Endometrium (tissue), 2 donors: ENCODE results near the gene CLEC18A.
"Not testable (repeated sequence)": the region's sequence is repeated elsewhere in the genome, so short reads cannot be mapped to it uniquely, and the experiment has no call there.

ENCODE experiments used
- FAIRE-seq: peaks from 2 replicates; lab custom pipeline; 2012; peaks lifted over from hg19 to GRCh38; lab: Jason Lieb, UNC
- donor health status: control.
- donor health status: control.

CLEC18A gene

DNA sequence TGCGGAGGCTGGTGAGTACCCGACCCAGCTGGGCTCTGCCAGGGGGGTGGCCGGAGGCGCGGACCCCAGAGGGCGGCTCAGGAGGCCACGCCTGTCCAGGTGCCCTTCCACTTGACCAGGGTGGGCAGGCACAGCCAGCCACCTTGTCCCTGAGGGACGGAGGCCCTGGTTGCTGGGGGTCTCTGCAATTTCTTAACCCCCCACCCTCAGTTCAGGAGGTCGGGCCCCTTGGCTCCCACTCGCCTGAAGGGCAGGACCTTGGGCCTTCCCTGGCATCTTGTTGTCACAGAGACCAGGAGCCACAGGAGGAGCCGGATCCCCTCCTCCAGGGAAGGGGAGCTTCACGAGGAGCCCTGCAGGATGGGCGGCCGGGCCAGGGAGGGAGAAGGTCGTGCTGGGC is 982 bp downstream of the CLEC18A start:
- not testable (repeated sequence) for FAIRE-seq

DNA sequence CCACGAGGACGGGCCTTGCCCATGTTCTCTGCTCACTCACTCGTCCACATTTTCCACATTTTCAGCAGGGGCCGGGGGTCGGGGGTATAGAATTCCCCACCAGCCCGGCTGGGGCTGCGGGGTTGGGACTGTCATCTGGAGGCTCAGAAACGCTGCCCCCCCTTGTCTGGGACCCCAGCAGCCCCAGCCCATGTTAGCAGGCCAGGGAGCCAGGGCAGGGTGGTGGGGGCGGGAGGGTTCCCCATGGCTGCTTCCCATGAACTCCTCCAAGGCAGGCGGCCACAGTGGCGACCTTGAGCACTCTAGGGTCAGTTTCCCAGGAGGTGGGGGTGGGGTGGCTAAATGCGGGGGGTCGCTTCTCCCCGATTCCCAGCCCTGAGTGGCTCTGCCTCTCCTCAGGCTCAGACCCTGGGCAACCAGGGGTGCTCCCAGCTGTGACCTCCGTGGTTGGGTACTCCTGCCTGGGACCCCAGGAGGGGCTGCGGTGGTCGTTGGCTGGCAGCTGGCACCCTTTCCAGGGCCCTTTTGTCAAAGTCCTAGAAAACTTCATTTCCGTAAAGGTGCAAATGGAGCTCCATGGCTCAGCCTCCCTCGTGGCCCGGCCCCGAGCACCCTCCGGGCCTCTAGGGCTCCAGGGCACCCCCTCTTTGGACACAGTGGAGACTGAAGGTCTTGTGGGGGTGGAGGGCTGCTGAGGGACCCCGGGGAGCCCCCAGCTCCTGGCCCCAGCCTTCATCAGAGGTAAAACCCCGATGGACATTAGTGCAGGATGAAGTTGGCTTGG is 1.6 kb downstream of the CLEC18A start:
- FAIRE-seq: not testable (repeated sequence)

DNA sequence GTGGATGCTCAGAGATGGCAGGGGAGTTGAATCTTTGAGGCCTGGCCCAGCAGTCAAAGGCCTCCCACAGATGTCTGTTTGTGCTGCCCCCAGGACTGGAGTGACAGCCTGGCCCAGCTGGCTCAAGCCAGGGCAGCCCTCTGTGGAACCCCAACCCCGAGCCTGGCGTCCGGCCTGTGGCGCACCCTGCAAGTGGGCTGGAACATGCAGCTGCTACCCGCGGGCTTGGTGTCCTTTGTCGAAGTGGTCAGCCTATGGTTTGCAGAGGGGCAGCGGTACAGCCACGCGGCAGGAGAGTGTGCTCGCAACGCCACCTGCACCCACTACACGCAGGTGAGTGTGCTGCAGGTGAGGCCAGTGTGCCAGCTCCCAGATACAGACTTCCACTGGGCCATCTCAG is 3.1 kb downstream of the CLEC18A start:
- FAIRE-seq: not testable (repeated sequence)

- not testable (repeated sequence) for FAIRE-seq
Measured at GRCh38 chr16:69963312-69963711, 12.2 kb downstream of the CLEC18A start.

DNA sequence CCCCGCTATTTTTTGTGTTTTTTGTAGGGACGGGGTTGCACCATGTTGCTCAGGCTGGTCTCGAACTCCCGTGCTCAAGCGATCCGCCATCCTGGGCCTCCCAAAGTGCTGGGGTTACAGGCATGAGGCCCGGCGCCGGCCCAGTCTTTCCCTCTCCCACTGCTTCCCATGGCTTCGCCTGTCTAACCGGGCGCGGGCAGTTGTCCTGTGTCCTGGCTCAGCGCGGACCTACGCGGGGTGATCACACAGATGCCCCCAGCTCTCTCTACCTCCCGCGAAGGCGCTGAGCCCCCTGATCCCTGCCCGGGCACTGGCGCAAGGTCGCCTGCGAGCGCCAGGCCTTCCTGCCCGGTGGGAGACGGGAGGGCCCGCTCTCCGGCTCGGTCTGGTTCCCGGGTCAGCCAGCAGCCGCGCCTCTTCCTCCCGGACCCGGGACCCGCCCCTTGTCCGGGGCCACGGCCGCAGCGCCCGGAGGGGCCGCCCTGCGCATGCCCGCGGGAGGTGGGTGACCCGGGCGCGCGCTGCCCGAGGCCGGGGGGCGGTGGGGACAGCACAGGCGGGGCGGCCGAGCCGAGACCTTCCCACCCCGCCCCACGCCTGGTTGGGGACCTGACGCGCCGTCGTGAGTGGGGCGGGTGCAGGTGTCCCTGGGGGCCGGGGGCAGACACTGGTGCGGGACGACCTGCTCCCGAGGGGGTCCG is 14.0 kb downstream of the CLEC18A start:
- not testable (repeated sequence) for FAIRE-seq

DNA sequence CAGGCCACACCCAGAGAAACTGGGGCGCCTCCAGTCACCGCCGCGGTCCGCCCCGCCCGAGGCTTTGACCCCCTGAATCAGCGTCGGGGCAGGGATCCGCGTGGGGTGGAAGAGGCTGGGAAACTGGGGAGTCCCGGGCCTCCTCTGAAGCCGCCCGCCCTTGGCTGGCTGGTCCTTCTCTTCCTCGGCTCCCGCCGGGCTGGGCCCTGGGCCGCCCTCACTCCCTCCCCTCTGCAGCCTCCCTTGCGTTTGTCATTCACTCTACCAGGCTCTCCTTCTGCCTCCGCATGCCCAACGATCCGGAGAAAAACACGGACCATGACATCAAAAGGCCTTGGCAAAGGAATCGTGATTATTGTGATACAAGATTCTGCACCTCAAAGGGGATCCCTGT is 14.5 kb downstream of the CLEC18A start:
- FAIRE-seq: not testable (repeated sequence)

DNA sequence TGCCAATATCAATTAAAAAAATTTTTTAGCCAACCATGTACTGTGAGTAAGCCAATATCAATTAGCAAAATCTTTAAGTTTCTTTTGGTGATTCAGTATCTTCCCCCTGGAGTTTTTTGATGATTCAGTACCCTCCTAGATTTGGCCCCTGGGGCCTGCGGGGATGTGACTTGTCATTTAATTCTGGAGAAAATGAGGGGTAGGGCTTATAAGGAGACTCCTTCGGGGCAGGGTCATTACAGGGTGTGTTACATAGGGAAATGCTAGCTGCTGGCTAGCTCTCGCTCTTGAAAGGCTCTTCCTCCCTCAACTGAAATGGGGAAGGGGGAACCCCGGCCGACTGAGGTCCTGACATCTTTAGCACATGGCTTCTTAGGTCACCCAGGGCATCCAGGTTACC is 16.6 kb downstream of the CLEC18A start:
- not testable (repeated sequence) for FAIRE-seq

DNA sequence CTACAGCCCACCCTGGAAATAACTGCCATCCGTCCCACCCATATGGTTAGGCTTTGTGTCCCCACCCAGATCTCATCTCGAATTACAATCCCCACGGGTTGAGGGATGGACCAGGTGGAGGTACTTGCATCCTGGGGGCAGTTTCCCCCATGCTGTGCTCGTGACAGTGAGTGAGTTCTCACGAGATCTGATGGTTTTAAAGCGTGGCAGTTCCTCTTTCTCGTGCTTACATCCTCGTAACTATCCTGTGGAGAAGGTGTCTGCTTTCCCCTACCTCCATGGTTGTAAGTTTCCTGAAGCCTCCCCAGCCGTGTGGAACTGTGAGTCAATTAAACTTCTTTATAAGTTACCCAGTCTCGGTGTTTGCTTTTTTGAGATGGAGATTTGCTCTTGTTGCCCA is 17.0 kb downstream of the CLEC18A start:
- not testable (repeated sequence) for FAIRE-seq

DNA sequence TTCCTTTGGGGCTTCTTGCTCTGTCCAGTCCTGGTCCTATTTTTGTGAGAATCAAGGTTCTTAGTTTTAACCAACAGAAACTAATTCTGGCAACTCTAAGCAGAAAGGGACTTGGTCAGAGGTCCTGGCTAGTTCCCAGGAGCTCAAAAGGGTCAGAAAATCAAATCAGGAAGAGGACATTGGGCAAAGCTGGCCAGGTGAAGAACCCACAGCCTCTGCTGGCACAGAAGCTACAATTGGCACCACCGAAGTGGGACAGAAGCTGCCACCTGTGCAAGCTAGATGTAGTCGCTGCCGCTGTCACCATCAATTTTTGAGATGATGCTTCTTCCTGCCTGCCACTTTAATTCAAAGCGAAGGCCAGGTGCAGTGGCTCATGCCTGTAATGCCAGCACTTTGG is 18.5 kb downstream of the CLEC18A start:
- FAIRE-seq: not testable (repeated sequence)

DNA sequence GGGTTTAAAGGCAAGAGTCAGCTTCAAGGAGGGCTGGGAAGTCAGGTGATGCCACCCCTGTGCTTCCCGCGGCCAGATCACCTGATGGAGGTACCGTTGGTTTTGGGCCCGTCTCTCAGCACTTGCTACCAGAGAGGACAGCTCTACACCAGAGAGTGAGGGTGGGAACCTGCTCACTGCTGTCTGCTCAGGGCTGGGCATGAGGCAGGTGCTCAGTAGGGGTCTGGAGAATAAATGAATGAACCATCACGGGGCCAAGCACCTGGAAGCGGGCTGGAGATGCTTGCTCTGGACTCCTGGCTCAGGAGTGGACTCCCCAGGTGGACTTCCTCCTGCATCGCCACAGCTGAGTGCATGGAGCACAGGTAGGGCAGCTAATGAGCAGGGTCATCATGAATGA is 21.0 kb downstream of the CLEC18A start:
- not testable (repeated sequence) for FAIRE-seq

DNA sequence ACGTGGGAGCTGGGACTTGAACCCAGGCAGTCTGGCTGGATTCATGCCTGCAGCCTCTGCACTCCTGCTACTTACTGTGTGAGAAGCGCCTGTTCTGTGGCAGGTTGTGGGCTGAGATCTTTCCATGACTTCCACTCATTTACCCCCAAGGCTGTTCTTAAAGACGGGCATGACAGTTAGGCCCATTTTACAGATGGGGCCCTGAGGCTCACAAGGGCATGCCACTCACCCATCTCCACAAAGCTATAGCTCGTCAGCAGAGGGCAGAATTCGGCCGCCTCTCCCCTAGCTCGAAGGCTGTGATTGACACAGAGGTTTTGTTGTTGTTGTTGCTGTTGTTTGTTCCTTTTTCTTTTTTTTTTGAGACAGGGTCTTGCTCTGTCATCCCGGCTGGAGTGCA is 21.8 kb downstream of the CLEC18A start:
- not testable (repeated sequence) for FAIRE-seq

DNA sequence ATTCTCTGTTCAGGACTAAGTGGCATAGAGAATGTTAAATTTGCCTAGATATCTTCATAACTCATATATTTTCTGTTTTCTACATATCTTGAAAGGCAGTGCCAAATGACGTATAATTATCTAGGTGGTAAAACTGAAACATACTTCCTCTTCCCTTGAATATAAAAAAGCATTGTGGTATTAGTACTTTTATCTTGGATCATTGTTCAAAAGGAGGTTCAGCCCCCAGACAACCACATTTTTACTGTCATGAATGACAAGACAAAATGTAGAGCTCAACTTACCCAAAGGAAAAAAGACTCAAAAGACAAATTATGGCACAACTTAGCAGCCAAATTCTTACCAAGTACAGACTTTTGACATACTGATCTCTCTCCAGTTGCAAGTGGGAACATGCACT is 34.1 kb downstream of the CLEC18A start:
- not testable (repeated sequence) for FAIRE-seq

- FAIRE-seq: not testable (repeated sequence)
Measured at GRCh38 chr16:69997956-69998355, 46.8 kb downstream of the CLEC18A start.

GRCh38 chr16:69999801-70000200 is 48.7 kb downstream of the CLEC18A start:
- not testable (repeated sequence) for FAIRE-seq

DNA sequence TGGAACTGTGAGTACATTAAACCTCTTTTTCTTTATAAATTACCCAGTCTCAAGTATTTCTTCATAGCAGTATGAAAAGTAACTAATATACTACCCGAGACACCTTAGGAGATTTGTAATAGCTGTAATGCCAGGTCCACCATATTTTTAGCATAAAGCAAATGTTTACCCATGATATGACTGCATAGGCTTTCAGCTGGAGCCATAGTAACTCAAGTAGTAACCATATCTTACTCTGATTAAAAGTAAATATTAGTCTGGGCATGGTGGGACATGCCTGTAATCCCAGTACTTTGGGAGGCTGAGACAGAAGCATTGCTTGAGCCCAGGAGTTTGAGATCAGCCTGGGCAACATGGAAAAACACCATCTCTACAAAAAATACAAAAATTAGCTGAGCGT is 52.4 kb downstream of the CLEC18A start:
- FAIRE-seq: not testable (repeated sequence)

DNA sequence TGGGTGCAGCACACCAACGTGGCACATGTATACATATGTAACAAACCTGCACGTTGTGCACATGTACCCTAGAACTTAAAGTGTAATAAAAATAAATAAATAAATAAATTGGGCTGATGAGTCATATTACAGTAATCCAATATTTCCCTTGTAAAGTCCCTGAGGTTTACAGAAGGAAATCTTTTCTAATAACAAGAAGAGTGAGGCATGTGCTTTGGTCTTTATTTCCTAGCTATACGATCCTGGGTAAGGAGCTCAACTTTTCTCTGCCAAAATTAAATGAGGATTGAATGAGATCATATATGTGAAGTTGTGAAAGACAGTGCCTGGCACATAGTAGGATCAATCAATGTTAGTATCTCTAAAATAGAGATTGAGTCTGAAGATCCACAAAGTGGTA is 57.5 kb downstream of the CLEC18A start:
- FAIRE-seq: not testable (repeated sequence)

DNA sequence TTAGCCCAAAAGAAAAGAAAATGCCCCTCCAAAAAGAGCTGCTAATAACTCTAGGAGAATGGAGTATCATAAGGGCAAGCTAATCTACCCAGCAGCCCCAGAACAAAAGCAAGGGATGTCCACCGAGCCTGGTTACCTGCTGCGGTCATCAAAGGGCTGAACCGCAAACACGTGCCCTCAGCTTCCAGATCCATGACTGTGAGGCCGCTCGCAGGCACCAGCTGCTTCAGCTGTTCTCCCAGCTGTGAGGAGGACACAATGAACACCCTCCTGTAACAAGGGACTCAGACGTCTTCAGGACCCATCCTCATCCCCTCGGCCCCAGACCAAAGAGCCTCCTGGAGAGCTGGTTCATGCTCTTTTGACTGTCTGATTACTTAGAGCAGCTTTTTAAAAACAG is 59.5 kb downstream of the CLEC18A start:
- not testable (repeated sequence) for FAIRE-seq

- not testable (repeated sequence) for FAIRE-seq
Measured at GRCh38 chr16:70011120-70011519, 60.0 kb downstream of the CLEC18A start.

DNA sequence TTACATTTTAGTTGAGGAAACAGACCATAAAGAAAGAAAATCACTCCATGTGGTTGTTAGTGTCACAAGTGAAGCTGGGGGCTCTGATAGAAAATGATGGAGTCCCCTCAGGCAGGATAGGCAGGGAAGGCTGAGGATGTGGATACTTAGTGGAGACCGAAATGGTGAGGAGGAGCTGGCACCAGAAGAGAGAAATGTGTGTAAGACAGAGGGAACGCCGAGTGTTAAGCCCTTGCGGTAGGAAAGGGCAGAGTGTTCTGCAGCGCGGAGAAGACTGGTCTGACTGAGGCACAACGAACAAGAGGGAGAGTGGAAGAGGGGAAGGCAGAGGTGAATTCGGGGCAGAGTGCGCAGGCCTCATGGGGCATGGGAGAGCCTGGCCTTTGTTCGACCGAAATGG is 61.2 kb downstream of the CLEC18A start:
- FAIRE-seq: not testable (repeated sequence)

DNA sequence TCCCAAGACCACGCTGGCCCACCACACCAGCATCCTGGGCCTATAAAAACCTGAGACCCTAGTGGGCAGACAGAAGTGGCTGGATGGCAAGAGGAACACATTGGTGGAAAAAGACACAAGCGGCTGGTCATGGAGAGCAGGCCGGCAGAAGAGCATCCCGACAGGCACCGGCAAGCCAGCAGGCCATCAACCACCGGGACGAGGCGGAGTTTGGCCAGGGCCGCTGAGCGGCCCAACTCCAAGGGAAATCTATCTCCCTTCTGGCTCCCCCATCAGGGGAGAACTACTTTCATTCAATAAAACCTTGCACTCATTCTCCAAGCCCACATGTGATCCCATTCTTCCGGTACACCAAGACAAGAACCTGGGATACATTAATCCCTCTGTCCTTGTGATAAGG is 61.8 kb downstream of the CLEC18A start:
- FAIRE-seq: not testable (repeated sequence)
